ENCODE measurements around the gene SH3PXD2B. TPM values are rescaled to one million over a fixed set of nuclear protein-coding genes. Genes with fewer than 3 reads are reported as not detected.
"Not testable (repeated sequence)": the region's sequence is repeated elsewhere in the genome, so short reads cannot be mapped to it uniquely, and the experiment has no call there.

SH3PXD2B gene
- total RNA-seq, 1 experiment from 2014 or later, result 17.7 TPM

DNA sequence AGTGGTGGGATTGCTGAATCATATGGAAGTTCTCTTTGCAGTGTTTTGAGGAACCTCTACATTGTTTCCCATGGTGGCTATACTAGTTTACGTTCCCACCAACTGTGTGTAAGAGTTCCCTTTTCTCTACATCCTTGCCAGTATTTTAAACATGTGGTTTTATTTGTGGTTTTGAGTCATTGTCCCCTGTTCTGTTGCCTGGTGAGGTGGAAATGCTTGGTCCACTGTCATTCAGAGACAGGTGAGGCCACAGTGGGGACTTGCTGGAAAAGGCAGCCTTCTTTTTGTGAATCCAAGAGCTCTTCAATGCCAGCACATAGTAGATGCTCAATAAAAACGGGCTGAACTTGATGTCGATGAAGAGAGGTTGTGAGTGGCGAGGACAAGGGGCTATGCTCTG is 44.2 kb downstream of the SH3PXD2B start:
- no peak for DNase-seq (ENCODE audit: low spot score)

DNA sequence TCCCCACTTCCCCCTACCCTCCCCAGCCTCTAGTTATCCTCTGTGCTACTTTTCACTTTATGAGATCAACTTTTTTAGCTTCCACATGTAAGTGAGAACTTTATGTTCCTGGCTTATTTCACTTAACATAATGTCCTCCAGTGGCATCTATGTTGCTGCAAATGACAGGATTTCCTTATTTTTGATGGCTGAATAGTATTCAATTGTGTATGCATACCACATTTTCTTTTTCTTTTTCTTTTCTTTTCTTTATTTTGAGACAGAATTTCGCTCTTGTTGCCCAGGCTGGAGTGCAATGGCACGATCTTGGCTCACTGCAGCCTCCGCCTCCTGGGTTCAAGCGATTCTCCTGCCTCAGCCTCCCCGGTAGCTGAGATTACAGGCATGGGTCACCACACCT is 44.8 kb downstream of the SH3PXD2B start:
- in situ Hi-C loops (cut with HindIII; ENCODE audit: low sequenced_read_pairs); DNase-seq (ENCODE audit: low spot score): not testable (repeated sequence)

More for the DNA sequence above, 44.2 kb downstream of the SH3PXD2B start:
- in situ Hi-C loops (cut with HindIII; ENCODE audit: low sequenced_read_pairs), result no loop called here

DNA sequence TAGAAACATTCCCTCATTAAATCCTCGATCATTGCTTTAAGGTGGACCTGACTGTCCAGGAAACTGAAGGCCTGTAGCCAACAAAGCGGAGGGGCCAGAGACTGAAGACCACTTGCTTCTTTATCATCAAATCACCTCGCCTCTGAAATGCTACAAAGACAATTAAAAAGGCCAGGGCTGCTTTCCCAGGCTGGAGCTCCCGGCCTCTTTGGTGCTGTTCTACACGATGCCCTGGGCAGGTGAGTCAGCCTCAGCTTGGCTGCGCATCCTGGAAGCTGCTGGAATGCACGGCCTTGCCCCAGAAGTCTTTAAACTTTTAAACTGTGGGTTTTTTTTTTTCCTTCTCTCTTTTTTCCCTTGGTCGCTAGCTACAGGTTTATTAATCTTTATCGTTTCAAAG is 46.5 kb downstream of the SH3PXD2B start:
- DNase-seq (ENCODE audit: low spot score), result peak; percentile 29
- in situ Hi-C loops (cut with HindIII; ENCODE audit: low sequenced_read_pairs), result no loop called here

DNA sequence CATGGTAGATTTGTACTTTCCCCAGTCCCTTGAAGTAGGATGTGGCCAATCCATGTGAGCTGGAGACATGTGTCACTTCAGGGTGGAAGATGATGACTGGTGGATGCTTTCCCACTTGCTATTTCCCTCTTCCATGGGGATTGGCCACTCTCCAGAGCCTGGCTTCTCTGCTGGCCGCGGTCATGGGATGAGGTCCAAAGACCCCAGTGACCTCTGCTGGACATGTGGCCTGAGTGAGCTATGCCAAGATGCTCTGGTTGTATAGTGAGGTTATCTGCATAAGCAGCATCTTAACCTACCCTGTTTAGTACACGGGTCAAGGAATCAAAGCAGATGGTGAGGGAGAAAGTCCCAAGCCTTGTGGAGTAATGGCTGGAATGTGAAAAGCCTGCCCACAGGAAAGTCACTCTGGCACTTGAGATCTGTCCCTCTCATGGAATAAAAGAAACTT is 47.1 kb downstream of the SH3PXD2B start:
- in situ Hi-C loops (cut with HindIII; ENCODE audit: low sequenced_read_pairs), result no loop called here
- DNase-seq (ENCODE audit: low spot score), result peak; percentile 64

DNA sequence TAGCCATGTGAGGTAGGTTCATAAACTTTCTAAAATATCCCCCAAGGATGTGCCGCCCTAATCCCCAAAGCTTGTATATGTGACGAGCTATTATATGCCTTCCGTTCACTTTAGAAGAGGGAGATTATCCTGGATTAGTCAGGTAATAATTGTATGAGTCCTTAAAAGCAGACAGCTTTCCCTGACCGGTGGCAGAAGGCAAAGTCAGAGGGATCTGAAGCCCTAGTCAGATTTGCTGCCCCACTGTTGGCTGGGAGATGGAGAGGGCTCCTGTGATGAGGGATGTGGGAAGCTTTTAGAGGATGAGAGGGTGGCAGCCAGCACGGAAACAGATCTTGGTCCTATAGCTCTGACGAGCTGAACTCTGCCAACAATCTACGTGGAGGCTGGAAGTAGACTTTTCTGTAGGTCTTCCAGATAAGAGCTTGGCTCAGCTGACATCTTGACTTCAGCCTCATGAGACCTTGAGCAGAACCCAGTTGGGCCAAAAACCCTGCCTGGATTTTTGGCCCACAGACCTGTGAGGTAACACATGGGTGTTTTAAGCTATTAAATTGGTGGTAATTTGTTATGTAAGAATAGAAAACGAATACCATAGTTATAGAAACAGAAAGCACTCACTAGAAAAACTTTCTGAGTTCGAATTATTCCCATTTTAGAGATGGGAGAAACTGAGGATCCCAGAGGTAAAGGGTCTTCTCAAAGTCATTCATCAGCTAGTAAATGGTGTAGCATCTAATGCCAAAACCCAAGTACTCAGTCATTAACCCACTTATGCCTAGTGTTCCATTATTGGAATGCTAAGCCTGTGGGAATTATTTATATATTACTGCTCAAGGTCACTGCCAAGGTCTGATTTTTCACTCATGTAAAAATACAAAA is 48.9 kb downstream of the SH3PXD2B start:
- in situ Hi-C loops (cut with HindIII; ENCODE audit: low sequenced_read_pairs), result no loop called here
- DNase-seq (ENCODE audit: low spot score), result no peak

DNA sequence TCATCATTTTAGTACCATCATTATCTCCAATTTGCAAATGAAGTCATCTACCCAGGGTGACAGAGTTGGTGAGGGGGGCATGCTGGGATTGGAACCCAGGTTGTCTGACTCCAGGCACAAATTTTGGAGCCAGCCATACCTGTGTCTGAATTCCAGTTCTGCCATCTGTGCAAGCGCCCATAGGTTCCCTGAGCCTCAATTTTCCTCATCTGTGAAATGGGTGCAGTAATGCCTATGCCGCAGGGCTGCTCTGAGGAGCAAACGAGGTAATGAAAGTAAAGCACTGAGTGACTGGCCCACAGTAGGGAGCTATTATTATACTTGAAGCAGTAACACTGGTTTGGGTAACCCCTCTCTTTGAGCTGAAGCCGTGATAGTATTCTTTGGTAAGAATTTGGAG is 49.6 kb downstream of the SH3PXD2B start:
- in situ Hi-C loops (cut with HindIII; ENCODE audit: low sequenced_read_pairs), result no loop called here
- no peak for DNase-seq (ENCODE audit: low spot score)

DNA sequence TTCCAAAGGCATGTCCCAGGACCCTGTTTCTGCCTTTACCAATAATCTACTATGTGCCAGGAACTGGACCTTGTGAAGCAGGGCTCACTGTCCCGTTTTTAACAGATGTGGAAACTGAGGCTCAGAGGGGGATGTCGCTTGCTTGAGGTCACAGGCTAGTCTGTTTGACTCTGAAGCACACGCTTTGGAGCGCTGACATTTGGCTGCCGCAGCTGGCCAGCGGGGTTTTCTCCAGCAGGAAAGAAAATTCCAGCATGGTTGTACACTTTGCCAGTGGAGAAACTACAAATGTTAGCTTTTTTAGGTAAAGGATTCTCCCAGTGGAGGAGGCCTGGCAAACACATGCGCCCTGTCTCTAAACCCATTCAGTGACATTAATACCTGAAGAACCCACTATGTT is 50.5 kb downstream of the SH3PXD2B start:
- DNase-seq (ENCODE audit: low spot score), result no peak
- in situ Hi-C loops (cut with HindIII; ENCODE audit: low sequenced_read_pairs), result no loop called here

DNA sequence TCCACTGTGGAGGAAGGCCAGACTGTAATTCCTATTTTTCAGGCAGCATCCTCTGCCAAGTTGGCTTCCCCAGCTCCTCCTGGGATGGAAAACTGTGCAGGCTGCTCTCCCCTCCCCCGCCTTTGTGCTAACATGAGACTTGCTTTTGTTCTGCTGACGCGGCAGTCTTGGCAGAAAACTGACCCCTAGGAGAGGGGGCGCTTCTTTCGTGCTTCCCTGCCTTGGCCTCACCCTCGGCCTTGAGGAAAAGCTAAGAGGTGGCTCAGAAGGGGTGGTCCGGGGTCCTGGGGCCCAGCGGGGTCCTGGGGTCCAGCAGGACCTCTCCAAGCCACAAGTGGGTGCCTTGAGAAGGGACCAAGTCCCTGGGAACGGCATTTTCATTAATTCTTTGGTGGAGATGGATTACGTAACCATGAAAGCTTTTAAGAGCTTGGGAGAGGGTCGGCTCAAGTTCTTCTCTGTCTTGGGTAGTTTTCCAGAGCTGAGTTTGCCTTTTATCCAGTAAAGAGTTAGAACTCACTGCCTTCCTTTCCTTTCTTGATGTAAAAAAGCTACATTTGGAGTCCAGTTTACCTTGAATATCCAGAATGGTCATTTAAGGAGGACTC is 51.0 kb downstream of the SH3PXD2B start:
- in situ Hi-C loops (cut with HindIII; ENCODE audit: low sequenced_read_pairs), result no loop called here
- peak; percentile 76 for DNase-seq (ENCODE audit: low spot score)

DNA sequence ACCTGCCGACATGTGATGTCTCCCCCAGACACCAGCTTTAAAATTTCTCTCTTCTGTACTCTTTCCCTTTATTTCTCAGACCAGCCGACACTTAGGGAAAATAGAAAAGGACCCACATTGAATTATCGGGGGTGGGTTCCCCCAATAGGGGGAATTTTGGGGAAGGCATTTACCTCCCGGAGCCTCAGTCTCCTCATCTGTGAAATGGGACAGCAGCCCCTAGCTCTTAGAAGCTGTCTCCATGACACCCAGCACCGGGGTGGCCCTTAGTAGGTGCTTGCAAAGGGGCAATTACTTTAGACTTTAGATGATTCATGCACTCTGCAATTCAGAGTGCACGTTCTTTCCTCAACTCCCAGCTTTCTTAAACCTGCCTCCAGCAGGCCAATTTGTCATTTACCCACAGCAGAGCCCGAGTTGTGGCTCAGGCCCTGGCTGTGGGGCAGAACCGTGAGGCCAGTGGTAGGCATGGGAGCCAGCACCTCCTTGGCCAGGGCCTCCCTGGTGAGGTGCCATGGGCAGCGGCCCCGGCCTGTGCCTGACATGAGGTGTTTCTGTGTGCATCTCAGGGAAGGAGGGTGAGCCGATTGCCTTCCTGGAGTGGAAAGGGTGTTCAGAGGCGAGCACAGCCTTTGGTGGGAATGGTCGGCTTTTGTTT is 51.7 kb downstream of the SH3PXD2B start:
- in situ Hi-C loops (cut with HindIII; ENCODE audit: low sequenced_read_pairs), result no loop called here
- DNase-seq (ENCODE audit: low spot score), result no peak

DNA sequence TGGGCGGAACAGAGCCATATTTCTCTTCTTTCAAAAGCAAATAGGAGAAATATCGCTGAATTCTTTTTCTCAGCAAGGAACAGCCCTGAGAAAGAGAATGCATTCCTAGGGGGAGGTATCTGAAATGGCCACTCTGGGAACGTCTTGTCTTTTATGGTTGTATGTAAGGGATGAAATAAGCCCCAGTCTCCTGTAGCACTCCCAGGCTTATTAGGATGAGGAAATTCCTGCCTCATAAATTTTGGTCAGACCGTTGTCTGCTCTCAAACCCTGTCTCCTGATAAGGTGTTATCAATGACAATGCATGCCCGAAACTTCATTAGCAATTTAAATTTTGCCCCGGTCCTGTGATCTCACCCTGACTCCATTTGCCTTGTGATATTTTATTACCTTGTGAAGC is 52.3 kb downstream of the SH3PXD2B start:
- DNase-seq (ENCODE audit: low spot score); in situ Hi-C loops (cut with HindIII; ENCODE audit: low sequenced_read_pairs): not testable (repeated sequence)

DNA sequence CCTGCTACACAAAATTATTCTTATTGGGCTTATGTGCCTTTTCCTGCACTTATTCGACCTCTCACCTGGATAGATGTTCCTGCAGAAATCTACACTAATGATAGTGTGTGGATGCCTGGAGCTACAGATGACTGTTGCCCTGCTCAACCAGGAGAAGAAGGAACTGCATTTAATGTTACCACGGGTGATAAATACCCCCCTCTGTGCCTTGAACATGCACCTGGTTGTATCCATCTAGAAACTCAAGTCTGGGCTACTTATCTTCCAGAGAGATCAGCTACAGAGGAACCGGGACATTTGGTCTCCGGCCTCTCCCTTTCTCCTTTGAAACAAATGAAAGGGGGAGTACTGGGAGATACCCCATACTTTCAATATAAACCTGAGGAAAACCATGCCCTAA is 54.5 kb downstream of the SH3PXD2B start:
- in situ Hi-C loops (cut with HindIII; ENCODE audit: low sequenced_read_pairs), result no loop called here
- no peak for DNase-seq (ENCODE audit: low spot score)

DNA sequence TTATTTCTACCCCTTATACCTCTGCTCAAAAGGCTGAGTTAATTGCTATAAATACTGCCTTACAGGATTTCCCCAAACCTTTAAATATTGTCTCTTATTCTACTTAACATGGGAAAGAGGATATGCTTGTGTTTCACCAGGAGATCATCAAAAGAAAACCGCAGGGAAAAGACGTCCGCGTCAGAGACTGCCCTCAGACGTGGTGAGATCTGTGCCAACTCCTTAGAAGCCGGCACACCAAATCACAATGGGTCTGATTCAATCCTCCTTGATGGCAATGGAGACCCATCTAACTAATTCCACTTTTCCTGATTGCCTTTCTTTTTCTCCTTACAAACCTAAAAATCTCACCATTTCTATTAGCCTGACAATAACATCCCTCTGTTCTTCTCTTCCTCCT is 55.0 kb downstream of the SH3PXD2B start:
- DNase-seq (ENCODE audit: low spot score), result no peak
- in situ Hi-C loops (cut with HindIII; ENCODE audit: low sequenced_read_pairs), result no loop called here

DNA sequence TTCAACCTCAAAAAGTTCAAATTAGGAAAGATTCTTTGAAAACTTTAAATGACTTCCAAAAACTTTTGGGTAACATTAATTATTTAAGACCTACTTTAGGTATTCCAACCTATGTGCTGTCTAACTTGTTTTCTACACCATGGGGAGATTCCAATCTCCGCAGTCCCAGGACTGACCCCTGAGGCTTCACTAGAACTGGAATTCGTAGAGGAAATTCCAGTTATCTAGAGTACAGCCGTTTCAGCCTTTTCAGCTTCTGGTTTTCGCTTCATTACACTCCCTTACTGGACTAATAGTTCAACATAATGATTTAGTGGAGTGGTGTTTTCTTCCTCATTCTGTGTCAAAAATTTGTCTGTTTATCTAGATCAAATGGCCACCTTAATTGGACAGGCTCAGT is 55.7 kb downstream of the SH3PXD2B start:
- in situ Hi-C loops (cut with HindIII; ENCODE audit: low sequenced_read_pairs); DNase-seq (ENCODE audit: low spot score): not testable (repeated sequence)

DNA sequence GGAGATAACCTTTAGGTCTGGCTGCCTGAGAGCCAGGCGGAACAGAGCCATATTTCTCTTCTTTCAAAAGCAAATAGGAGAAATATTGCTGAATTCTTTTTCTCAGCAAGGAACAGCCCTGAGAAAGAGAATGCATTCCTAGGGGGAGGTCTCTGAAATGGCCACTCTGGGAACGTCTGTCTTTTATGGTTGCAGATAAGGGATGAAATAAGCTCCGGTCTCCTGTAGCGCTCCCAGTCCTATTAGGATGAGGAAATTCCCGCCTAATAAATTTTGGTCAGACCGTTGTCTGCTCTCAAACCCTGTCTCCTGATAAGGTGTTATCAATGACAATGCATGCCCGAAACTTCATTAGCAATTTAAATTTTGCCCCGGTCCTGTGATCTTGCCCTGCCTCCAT is 57.3 kb downstream of the SH3PXD2B start:
- DNase-seq (ENCODE audit: low spot score); in situ Hi-C loops (cut with HindIII; ENCODE audit: low sequenced_read_pairs): not testable (repeated sequence)

DNA sequence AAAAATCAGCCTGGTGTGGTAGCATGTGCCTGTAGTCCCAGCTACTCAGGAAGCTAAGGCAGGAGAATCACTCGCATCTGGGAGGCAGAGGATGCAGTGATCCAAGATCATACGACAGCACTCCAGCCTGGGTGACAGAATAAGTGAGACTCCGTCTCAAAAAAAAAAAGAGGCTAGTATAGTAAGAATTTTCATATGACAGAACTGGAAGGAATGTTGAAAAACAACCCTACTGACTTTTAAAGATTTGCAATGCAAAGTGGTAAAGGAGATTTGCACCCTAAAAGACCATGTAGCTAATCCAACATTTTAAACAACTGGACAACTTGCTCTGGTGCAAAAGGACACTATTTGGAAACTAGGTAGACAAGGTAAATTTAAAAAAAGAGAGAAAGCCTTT is 58.1 kb downstream of the SH3PXD2B start:
- no peak for DNase-seq (ENCODE audit: low spot score)
- in situ Hi-C loops (cut with HindIII; ENCODE audit: low sequenced_read_pairs), result no loop called here

DNA sequence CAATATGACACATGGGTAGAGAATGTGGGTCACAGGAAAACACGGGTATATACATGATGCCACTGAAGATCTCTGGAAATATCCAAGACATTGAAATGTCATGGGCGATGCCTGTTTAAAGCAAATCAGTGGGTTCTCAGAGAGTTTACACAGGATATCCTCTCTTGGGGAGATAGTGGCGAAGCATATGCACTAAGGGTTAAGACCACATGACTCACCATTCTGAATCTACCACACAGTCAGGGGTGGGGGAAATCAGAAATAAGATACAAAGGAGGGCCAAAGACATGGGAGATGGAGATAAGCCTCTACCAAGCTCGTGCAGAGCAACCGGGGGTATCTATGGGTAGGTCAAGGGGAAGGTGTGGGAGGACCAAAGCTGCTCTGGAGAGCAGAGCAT is 58.8 kb downstream of the SH3PXD2B start:
- in situ Hi-C loops (cut with HindIII; ENCODE audit: low sequenced_read_pairs), result no loop called here
- DNase-seq (ENCODE audit: low spot score), result no peak

DNA sequence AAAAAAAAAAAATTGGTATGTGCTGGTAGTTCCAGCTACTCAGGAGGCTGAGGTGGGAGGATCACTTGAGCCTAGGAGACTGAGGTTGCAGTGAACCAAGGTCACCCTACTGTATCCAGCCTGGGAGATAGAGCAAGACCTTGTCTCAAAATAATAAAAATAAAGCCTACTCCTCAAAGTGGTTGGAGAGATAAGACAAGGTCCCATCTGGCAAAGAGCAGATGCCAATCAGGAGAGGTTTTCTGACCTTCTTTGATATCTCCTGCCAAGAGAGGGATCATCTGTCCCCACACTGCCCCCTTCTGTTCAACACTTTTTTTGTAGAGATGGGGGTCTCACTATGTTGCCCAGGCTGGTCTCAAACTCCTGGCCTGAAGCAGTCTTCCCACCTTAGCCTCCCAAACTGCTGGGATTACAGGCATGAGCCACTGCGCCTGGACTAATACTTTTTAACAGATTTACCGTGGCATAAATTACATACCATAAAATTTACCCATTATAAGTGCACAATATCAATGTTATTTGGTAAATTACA is 64.7 kb downstream of the SH3PXD2B start:
- in situ Hi-C loops (cut with HindIII; ENCODE audit: low sequenced_read_pairs), result no loop called here

DNA sequence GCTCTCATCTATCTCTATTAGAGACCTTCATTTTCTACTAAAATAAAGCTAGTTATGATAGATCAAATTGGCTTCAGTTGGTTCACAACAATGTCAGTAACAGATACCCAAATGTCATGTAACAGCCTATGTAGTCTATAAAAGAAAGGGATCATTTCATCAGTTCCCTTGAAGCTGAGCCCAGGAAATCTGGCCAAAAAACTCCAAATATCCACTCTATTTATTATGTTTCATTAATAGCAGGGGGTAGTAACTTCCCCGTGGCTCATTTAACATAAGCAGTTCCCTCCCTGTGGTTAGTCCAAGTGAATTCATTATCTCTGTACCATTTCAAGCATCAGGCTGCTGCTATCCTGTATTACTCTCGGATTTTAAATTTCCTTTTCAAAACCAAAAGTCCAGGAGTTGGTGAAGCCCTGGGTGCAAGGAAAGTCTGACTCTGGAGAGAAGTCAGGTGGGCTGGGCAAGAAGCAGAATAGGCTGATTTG is 66.0 kb downstream of the SH3PXD2B start:
- in situ Hi-C loops (cut with HindIII; ENCODE audit: low sequenced_read_pairs), result no loop called here
- DNase-seq (ENCODE audit: low spot score), result no peak

More for the DNA sequence above, 64.7 kb downstream of the SH3PXD2B start:
- DNase-seq (ENCODE audit: low spot score), result no peak

DNA sequence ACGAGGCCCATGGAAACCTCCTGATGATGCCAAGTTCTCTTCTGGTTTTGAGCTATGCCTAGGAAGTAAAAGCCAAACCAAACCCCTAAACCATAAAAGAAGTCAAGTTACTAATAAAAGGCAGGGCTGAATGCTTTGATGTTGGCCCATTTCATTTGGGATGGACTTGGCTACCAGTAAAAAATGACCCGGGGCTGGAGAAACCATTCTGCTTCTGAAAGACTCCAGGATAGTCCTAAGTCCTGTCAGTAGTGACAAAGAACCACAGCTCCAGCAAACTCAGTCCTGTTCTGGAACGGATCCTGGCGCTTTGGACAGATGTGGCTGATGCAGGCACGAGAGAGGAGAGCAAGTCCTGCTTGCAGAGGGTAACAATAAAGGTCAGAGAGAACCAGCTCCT is 68.6 kb downstream of the SH3PXD2B start:
- in situ Hi-C loops (cut with HindIII; ENCODE audit: low sequenced_read_pairs), result no loop called here
- DNase-seq (ENCODE audit: low spot score), result no peak
